GM18508 (cell line): Measurements from ENCODE around the gene RILPL2.
"Not testable (repeated sequence)": the region's sequence is repeated elsewhere in the genome, so short reads cannot be mapped to it uniquely, and the experiment has no call there.

Experiments used
- ATAC-seq: cut with Tn5 transposase; IDR thresholded peaks from one replicate; pipeline ENCODE4 v1.9.1; 2021; ENCODE audit warnings: moderate number of reproducible peaks; ENCODE audit not compliant: insufficient read depth, unreplicated experiment

Gene RILPL2

DNA sequence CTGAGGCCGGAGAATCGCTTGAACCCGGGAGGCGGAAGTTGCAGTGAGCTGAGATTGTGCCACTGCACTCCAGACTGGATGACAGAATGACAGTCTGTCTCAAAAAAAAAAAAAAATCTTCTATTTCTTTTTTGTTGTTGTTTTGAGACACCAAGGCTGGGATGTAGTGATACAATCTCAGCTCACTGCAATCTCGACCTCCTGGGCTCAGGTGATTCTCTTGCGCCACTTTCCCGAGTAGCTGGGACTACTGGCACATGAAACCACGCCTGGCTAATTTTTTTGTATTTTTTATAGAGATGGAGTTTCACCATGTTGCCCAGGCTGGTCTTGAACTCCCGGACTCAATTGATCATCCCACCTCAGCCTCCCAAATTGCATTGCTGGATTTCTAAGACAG, 14.2 kb upstream of the RILPL2 start:
- no peak for ATAC-seq

DNA sequence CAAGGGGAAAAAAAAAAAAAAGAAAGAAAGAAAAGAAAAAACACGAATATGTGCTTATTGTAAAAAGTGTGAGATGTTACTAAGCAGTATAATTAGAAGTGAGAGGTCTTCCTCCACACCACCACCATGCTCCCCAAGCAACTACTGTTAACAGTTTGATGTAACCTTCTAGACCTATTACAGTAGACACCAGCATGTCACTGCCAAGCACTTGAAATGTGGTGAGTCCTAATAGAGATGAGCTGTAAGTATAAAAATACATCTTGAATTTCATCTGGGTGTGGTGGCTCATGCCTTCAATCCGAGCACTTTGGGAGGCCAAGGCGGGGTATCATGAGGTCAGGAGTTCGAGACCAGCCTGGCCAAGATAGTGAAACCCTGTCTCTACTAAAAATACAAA, 13.4 kb upstream of the RILPL2 start:
- ATAC-seq: no peak

DNA sequence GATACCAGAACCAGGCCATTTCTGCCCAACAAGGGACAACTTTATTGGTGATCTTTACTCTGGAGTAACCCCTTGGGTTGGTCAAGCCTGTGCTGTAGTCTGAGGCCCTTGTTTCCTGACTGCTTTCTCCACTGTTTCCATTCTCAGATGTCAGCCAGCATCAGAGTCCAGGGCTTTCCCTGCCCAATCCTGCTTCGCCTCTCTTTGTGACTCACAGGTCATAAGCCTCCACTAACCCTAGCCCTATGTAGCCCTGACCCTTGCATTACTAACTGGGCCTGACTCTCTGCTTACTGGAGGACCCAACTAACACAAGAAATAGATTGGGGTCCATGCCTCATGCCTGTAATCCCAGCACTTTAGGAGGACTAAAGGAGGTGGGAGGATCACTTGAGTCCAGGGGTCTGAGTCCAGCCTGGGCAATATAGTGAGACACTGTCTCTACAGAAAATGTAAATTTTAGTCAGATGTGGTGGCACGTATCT, 12.8 kb upstream of the RILPL2 start:
- ATAC-seq: no peak

DNA sequence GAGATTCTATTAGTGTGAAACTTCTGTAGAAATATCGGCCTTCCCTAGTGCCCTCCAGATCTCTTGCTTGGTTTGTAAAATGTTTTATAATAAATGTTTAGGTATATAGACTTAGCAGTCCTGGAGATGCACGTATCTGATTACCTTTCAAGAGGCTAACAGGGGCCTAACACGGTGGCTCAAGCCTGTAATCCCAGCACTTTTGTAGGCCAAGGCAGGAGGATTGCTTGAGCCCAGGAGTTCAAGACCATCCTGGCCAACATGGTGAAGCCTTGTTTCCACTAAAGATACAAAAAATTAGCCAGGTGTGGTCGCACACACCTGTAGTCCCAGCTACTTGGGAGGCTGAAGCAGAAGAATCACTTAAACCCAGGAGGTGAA, 9.8 kb upstream of the RILPL2 start:
- no peak for ATAC-seq

DNA sequence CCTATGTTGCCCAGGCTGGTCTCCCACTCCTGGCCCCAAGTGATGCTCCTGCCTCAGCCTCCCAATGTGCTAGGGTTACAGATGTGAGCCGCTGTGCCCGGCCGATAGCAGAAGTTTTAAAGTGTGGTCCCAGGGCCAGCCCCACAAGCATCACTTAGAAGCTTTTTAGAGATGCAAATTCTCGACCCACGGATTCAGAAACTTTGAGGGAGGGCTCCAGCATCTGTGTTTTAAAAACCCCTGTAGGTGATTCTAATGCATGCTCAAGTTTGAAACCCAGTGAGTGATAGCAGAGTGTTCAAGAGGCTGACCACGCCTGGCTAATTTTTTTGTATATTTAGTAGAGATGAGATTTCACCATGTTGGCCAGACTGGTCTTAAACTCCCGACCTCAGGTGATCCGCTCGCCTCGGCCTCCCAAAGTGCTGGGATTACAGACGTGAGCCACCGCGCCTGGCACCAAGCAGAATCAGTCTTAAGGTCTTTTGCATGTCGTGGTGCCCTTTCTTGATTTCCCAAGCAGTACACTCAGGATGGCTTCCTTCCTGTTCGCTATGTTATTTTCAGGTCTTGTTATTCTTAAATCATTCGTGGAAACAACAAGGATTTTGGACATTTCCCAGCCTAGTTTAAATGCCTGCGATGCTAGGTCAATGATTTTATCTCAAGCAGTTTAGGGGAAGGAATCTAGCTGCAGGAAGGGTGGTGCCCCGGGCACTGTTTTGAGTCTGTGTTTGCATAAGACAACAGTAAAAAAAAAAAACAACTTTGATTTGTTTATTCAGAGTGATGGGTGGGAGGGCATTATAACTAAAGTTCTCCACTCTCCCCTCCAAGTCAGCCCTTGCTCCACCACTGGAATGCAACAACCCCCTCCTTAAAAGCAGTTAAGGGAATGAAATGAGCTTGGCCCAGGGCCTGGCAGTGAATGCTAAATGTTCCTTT, 9.2 kb upstream of the RILPL2 start:
- ATAC-seq: no peak

DNA sequence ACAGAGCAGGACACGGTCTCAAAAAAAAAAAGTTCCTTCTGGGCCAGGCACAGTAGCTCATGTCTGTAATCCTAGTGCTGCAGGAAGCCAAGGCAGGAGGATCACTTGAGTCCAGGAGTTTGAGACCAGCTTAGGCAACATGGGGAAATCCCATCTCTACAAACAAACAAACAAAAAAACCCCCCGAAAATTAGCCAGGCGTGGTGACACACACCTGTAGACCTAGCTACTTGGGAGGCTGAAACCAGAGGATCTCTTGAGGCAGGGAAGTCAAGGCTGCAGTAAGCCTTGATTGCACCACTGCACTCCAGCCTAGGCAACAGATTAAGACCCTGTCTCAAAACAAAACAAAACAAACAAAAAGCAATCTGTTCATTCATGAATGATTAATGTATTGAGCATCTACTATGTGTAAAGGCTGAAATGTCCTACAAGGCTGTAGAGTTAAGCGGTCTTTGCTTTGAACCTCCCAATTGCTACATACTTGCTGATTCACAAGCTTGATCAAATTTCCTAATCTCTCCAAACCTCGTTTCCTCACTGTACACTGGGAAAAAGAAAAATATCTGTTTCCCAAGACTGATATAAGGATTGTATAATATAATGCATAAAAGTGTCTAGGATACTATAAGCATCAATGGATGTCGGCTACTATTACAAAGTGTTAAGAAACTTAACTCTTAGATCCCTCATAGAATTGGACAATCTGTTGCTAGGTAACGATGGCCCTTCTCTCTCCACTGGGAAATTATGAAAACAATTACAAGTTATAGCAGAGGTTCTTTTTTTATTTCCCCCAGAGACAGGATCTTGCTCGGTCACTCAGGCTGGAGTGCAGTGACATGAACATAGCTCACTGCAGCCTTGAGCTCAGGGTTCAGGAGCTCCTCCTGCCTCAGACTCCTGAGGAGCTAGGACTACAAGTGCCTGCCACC, 7.9 kb upstream of the RILPL2 start:
- ATAC-seq: no peak

DNA sequence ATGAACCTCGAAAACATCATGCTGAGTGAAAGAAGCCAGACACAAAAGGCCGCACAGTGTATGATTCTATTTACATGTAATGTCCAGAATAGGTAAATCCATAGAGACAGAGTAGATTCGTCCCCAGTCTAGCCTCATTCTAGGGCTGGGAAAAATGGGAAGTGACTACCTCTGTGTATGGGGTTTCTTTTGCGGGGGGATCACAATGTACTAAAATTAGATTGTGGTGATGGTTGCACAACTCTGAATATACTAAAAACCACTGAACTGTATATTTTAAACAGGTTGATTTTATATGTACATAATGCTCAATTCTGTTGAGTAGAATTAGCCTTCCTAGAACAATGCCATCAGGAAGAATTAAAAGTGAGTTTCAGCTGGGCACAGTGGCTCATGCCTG, 6.3 kb upstream of the RILPL2 start:
- ATAC-seq: no peak

DNA sequence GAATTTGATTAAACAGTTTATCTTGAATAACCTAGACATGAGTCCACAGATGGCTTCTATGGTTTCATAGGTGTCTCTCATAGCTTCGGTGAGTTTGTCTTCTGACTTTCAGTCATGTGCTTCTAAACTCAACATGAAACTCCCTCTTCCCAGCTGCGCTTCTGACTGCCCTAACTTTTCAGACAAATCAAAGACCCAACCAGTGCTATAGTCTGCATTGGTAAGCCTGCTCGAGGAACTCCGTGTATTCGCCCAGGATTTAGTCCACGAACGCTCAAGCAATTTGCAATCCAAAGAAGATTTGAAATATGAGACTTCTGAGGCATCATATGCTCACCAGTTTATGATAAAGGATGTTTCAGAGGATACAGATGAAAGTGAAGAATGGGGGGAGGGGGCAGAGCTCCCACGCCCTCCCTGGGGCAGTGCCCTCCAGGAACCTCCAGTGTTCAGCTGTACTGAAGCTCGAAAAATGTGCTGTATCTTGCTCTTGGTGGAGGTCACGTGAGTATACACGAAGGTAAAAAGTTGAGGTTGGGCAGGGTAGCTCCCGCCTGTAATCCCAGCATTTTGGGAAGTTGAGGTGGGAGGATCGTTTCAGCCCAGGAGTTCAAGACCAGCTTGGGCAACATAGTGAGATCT, 5.2 kb upstream of the RILPL2 start:
- ATAC-seq: no peak

DNA sequence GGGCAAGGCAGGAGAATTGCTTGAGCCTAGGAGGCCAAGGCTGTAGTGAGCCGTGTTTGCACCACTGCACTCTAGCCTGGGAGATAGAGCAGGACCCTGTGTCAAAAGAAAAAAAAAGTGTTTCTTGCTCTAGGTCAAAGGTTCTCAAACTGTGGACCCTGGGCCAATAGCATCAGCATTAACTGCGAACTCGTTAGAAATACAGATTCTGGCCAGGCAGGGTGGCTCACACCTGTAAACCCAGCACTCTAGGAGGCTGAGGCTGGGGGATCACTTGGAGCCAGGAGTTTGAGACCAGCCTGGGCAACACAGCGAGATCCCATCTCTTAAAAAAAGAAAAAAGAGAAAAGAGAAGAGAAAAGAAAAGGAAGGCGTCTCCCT, 858 bp downstream of the RILPL2 start:
- no peak for ATAC-seq

DNA sequence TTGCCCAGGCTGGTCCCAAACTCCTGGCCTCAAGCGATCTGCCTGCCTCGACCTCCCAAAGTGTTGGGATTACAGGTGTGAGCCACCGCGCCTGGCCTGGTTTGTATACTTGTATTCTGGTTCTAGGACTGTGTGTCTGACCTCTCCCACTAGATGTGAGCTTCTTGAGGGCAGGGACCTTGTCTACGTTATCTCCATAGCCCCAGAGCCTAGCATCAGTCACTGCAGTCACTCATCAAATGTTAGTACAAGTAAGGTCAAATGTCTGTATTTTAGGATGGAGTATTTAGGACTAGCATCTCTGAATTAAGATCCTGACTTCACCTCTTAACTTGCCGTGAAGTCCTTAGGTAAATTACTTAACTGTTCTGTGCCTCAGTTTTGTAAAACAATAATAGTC, 2.9 kb downstream of the RILPL2 start:
- ATAC-seq: no peak

DNA sequence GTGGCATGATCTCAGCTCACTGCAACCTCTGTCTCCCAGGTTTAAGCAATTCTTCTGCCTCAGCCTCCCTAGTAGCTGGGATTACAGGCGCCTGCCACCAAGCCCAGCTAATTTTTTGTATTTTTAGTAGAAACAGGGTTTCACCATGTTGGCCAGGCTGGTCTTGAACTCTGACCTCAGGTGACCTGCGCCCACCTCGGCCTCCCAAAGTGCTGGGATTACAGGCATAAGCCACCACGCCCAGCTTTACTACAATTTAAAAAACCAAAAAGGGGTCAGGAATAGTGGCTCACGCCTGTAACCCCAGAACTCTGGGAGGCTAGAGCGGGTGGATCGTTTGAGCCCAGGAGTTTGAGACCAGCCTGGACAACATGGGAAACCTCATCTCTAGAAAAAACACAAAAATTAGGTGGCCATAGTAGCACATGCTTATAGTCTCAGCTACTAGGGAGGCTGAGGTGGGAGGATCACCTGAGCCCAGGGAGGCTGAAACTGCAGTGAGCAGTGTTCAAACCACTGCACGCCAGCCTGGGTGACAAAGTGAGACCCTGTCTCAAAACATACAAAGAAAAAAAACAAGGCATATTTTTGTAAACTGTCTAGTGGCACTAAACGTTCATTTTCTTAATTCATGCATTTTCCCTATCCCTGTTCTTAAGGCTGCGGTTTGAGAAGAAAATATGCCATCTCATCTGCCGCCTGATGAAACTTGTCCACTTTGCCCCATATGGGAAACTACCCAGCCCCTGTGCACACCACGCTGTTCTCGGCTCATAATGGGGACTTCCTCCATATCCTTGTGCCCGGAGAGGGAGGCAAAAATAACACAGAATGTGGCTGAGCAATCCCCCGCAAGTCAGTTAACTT, 4.3 kb downstream of the RILPL2 start:
- not testable (repeated sequence) for ATAC-seq

DNA sequence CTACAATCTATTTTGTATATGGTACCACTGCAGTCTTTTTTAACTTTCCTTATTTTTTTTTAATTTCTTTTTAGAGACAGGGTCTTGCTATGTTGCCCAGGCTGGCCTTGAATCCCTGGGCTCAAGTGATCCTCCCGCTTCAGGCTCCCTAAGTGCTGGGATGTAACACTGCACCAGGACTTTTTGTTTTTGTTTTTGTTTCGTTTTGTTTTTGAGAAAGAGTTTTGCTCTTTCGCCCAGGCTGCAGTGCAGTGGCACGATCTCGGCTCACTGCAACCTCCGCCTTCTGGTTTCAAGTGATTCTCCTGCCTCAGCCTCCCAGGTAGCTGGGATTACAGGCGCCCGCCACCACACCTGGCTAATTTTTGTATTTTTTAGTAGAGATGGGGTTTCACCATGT, 7.4 kb downstream of the RILPL2 start:
- ATAC-seq: not testable (repeated sequence)

DNA sequence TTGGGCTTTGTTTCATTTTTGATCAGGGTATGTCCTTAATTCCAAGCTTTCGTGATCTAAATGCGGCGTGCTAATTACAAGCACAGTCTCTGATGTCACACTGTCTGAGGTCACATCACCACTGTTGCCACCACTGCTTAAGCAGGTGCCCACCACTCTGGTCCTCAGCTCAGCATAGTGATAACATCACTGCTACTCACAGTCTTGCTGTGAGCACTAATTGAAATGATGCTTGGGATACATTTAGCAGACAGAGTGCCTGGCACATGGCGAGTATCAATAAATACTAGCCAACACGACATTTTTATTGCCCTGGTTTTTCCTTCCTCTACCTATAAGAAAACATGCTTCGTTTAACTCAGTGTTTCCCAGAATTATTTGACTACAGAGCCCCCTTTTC, 7.9 kb downstream of the RILPL2 start:
- ATAC-seq: no peak

DNA sequence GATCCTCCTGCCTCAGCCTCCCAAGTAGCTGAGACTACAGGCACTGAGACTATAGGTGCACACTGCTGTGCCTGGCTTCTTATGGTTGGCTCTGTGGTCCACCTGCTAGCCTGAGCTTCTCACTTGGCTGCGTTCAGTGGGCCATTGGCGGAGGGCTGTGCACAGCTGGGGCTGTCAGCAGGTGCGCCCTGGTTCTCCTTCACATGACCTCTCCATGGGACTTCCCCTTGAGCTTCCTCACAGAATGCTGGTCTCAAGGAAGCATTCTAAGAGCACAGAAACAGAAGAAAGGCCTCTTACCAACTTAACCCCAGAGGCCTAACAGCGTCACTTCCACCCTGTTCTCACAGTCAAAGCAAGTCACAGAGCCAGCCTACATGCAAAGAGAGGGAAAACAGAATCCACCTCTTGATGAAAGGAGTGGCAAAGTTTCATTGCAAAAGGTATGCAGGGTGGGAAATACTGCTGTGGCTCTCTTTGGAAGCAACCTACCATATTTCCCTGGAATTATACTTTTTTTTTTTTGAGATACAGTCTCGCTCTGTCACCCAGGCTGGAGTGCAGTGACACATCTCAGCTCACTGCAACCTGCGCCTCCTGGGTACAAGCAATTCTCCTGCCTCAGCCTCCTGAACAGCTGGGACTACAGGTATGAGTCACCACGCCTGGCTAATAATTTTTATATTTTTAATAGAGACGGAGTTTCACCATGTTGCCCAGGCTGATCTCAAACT, 9.3 kb downstream of the RILPL2 start:
- ATAC-seq: peak; percentile 86

DNA sequence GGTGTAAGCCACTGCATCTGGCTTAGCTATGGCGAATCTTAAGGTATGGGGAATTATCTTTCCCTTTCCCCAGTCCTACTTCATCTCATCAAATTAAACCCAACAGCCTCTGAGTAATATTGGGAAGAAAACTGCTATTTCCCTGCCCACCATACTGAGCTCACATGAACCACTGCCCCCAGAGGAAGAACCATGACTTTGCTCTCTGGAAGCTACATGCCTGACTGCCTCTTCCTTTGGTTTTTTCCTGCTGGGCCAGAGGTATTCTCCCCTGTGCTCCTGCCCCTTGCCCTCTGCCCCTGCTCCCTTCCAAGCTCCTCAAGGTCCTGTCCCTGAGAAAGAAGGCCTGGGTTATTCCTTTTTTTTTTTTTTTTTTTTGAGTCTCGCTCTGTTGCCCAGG, 15.2 kb downstream of the RILPL2 start:
- no peak for ATAC-seq

DNA sequence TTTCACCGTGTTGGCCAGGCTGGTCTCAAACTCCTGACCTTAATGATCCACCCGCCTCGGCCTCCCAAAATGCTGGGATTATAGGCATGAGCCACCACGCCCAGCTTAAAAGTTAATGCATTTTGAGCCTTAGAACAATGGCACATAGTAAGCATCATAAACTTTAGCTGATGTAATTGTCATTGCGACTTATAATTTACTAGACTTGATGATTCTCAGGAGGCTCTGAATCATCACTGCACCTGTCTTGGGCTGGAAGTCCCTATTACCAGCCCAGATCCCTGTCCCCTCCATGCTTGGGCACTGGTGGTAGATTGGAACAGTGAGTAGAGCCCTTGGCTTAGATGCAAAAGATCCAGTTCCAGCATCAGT, 26.5 kb downstream of the RILPL2 start:
- ATAC-seq: no peak

DNA sequence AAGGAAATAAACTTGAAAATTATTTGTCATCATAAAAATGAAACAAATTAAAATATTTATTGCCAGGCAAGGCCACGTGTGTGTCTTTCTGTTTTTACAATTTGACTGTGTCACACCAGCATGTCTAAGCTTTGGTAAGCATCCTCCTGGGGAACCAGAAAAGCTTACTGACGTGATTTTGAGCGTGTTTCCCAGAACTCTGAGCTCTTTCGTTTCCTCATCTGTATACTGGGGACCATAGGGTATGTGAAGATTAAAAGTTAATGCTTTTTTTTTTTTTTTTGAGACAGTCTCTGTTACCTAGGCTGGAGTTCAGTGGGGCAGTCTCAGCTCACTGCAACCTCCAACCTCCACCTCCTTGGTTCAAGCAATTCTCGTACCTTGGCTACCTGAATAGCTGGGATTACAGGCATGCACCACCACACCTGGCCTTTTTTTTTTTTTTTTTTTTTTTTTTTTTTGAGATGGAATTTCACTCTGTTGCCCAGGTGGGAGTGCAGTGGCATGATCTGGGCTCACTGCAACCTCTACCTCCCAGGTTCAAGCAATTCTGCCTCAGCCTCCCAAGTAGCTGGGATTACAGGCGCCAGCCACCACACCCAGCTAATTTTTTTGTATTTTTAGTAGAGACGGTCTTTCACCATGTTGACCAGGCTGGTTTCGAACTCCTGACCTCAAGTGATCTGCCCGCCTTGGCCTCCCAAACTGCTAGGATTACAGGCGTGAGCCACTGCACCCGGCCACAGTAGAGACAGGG, 27.0 kb downstream of the RILPL2 start:
- not testable (repeated sequence) for ATAC-seq

DNA sequence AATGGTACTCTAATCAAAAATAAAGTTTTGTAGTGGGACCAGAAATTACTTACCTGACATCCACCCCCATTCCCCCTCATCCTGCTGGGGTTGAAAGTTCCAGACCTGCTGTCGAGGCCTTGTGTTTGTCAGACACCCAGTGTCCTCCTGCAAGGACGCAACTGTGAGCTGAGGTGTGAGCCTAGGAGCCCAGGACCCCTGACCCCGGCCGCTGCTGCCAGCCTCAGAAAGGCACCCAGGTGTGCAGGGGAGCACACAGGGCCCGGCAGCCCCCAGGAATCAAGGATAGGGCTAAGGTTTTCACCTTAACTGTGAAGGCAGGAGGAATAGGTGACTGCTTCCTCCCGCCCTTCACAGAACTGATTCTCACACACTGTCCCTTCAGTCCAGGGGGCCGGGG, 27.9 kb downstream of the RILPL2 start:
- not testable (repeated sequence) for ATAC-seq
